ENCODE measurements around the gene TMEM114. TPM values are rescaled to one million over a fixed set of nuclear protein-coding genes. Genes with fewer than 3 reads are reported as not detected.

TMEM114 gene
- total RNA-seq, 1 experiment from 2014 or later, result not detected

DNA sequence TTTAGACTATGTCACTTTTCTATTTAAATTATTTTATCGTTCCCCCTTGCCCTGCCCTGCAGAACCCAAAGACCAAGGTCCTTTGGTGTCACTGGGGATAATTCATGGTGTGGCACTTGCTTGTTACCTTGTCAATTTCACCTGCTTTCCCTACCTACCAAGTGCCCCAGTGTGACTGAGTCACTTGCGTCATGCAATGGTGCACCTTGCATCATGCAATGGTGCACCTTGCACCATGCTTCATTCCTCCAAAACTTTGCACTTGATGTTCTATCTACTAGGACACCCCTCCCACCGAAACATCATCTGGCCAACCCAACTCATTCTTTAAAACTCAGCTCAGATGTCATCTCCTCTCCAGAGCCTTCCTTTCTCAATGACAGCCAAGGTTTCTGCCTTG lies 47.1 kb downstream of the TMEM114 start:
- ChIA-PET RAD21 (ENCODE audit: low non-redundant PET in 1 of 2, low total read pairs in 2 of 2, uncharacterized antibody in 2 of 2, unreplicated experiment in 2 of 2) (no interaction called here), CTCF (no interaction called here), POLR2A (no interaction called here)
- ATAC-seq (no peak), DNase-seq (ENCODE audit: low read depth, low spot score) (no peak)
- H3K27me3 ChIP-seq (ENCODE audit: insufficient read depth, low read length), result peaks cover 26% of the 10 kb centered on the region; the same call in 1 of the 2 replicates
- no peaks in the 10 kb centered on the region for H3K36me3 ChIP-seq (ENCODE audit: control insufficient read depth in 1 of 2, insufficient read depth in 2 of 2, low read length in 2 of 2)
- H3K9me3 ChIP-seq (ENCODE audit: control insufficient read depth in 1 of 2, insufficient read depth in 1 of 2, low read depth in 1 of 2, low read length in 2 of 2), result no peaks in the 10 kb centered on the region
- H3K4me2 ChIP-seq (ENCODE audit: low read length), result no peak overlapping the region
- TF ChIP-seq REST (IDR thresholded peaks at IDR 0.05; ENCODE audit: low read depth) (no peak), EZH2phosphoT487 (IDR thresholded peaks at IDR 0.05; ENCODE audit: borderline replicate concordance) (no peak), EZH2 (IDR thresholded peaks at IDR 0.05) (no peak), ZFX (IDR thresholded peaks at IDR 0.05) (no peak), SP1 (IDR thresholded peaks at IDR 0.05; ENCODE audit: low read depth) (no peak), ZBTB33 (IDR thresholded peaks at IDR 0.05; ENCODE audit: extremely low read depth, insufficient replicate concordance, low read length) (no peak), RAD21 (IDR thresholded peaks at IDR 0.05; ENCODE audit: low read depth) (no peak), ZNF274 (IDR thresholded peaks at IDR 0.05; ENCODE audit: low read depth, low read length) (no peak)
- TF ChIP-seq, protein P1, sequence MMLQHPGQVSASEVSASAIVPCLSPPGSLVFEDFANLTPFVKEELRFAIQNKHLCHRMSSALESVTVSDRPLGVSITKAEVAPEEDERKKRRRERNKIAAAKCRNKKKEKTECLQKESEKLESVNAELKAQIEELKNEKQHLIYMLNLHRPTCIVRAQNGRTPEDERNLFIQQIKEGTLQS (IDR thresholded peaks at IDR 0.05), result no peak
- no peak overlapping the region for H3K27ac ChIP-seq (ENCODE audit: low read depth, low read length)
- H3K4me3 ChIP-seq (replicated peaks in 1 of 2; ENCODE audit: low read depth in 1 of 2, low read length in 2 of 2), result no peak overlapping the region
- H2AFZ ChIP-seq (ENCODE audit: low read depth, low read length, poor library complexity, severe bottlenecking), result no peak overlapping the region
- BruUV-seq (replicated peaks), result no TSS peak
- H3K79me2 ChIP-seq (ENCODE audit: insufficient read depth, low read length), result no peaks in the 10 kb centered on the region
- no peak overlapping the region for H3K9ac ChIP-seq (ENCODE audit: low read length)
- no peaks in the 10 kb centered on the region for H3K4me1 ChIP-seq (ENCODE audit: control insufficient read depth in 1 of 2, insufficient read depth in 2 of 2, low read length in 2 of 2)
- intact Hi-C loops (cut with micrococcal nuclease), result no loop called here
- H4K20me1 ChIP-seq (ENCODE audit: insufficient read depth), result no peaks in the 10 kb centered on the region
- H3K9me2 ChIP-seq (ENCODE audit: insufficient read depth), result no peaks in the 10 kb centered on the region

All from HCT116 (cell line).